ENCODE measurements around the gene GLA.

Gene GLA

GRCh38 chrX:101398694-101399093, 9.0 kb downstream of the GLA start:
- TF ChIP-seq CTCF (IDR thresholded peaks at IDR 0.05; ENCODE audit: borderline replicate concordance, insufficient read depth, low read depth, low read length), result no peak
- H3K4me3 ChIP-seq (ENCODE audit: low read depth, low read length), result no peak overlapping the region

GRCh38 chrX:101397779-101398178, 9.9 kb downstream of the GLA start:
- no peak for TF ChIP-seq CTCF (IDR thresholded peaks at IDR 0.05; ENCODE audit: borderline replicate concordance, insufficient read depth, low read depth, low read length)
- no peak overlapping the region for H3K4me3 ChIP-seq (ENCODE audit: low read depth, low read length)

- no peak for TF ChIP-seq CTCF (IDR thresholded peaks at IDR 0.05; ENCODE audit: borderline replicate concordance, insufficient read depth, low read depth, low read length)
- H3K4me3 ChIP-seq (ENCODE audit: low read depth, low read length), result no peak overlapping the region
These were observed 11.9 kb downstream of the GLA start for GRCh38 chrX:101395789-101396188.

GRCh38 chrX:101394372-101394771, 13.4 kb downstream of the GLA start:
- H3K4me3 ChIP-seq (ENCODE audit: low read depth, low read length), result no peak overlapping the region
- no peak for TF ChIP-seq CTCF (IDR thresholded peaks at IDR 0.05; ENCODE audit: borderline replicate concordance, insufficient read depth, low read depth, low read length)

- no peak overlapping the region for H3K4me3 ChIP-seq (ENCODE audit: low read depth, low read length)
- TF ChIP-seq CTCF (IDR thresholded peaks at IDR 0.05; ENCODE audit: borderline replicate concordance, insufficient read depth, low read depth, low read length), result no peak
These were observed 14.0 kb downstream of the GLA start for GRCh38 chrX:101393530-101394305.

GRCh38 chrX:101391831-101392230, 15.9 kb downstream of the GLA start:
- H3K4me3 ChIP-seq (ENCODE audit: low read depth, low read length), result peak overlapping the region; percentile 70
- no peak for TF ChIP-seq CTCF (IDR thresholded peaks at IDR 0.05; ENCODE audit: borderline replicate concordance, insufficient read depth, low read depth, low read length)
